ENCODE data around the gene SH3PXD2A.

SH3PXD2A gene

DNA sequence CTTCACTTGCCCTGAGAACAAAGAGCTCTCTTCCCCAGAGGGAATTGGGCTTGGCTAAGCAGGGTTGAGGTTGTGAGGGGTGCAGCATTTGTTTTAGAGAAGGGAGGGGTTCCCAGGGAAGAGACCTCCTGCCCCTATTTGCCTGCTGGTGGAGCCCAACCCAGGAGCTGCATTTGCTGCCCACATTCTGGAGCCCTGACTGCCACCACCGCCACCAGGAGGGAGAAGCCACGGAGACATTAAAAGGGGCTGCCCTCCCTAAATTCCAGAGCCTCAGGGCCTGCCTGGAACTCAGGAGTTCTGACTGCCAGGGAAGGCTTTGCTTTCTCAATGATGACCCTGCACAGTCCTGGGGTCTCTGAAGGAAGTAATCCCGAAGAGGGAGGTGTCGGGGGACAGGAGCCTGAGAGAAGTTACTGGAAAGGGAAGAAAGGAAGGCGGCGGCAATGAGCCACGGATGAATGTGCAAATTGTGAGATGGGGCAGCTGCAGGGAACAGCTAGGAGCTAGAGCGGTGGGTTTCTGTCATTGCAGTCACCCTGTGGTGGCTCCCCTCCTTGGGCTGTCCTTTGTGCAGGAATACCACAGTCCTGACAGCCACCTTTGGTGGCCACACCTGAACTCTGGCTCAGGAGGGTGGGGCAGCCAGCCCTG, 310.6 kb downstream of the SH3PXD2A start:
- in situ Hi-C loops (cut with MboI; ENCODE audit: low sequenced_read_pairs), result no loop called here
